Hepatocyte (in vitro differentiated cells): ENCODE measurements around the gene CLASP2.

Experiments
- CTCF ChIP-seq: fragments of 200-600 bp; sonication (generic); IDR thresholded peaks from 2 replicates; pipeline ENCODE4 v1.5.1; 2016; ENCODE audit warnings: antibody characterized with exemption, mild to moderate bottlenecking; ENCODE audit not compliant: poor library complexity
- EZH2phosphoT487 ChIP-seq: fragments of 200-600 bp; sonication (generic); IDR thresholded peaks from one replicate; pipeline ENCODE4 v1.6.1; 2018; ENCODE audit warnings: antibody characterized with exemption, mild to moderate bottlenecking, low read depth, moderate library complexity; ENCODE audit not compliant: unreplicated experiment, severe bottlenecking

- TF ChIP-seq EZH2phosphoT487 (no peak), CTCF (no peak)
These were observed 55.0 kb downstream of the CLASP2 start for GRCh38 chr3:33663042-33663441.
